Measurements from ENCODE around the gene ARHGAP26. TPM values are rescaled to one million over a fixed set of nuclear protein-coding genes. Genes with fewer than 3 reads are reported as not detected.

ARHGAP26 gene
- total RNA-seq, 1 donor from 2014 or later: 25.2 TPM

DNA sequence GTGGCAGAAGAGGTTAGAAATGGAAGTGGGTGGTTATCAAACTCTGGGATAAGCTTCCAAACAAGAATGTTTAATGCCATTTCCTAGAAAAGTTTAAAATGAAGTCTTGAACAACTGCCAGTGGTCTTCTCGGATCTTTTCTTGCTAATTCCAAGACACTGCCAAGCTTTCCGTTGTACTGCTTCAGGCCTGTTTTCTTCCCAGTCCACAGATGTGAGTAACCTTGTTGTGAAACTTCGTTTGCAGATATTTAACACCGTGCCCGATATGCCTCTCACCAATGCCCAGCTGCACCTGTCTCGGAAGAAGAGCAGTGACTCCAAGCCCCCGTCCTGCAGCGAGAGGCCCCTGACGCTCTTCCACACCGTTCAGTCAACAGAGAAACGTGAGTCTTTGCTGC, 363.5 kb downstream of the ARHGAP26 start:
- no peak for DNase-seq (ENCODE audit: low read depth in 2 of 2)

DNA sequence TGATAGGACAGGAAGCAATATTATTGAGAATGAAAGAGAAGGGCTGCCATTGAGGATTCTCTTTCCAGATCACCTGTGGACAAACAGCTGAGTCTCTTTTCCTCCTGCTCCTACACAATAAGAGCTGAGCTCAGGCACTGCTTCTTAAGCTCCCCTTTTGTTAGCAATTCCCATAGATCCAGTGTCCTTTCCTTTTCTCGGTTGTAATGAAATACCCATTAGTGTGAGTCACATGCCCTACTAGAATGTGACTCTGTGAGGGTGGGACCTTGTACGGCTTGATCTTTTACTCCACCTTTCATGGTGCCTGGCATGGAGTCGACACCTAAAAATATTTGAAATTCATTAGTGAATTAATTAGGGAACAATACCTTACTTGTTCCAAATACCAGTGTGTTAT, 364.1 kb downstream of the ARHGAP26 start:
- no peak for DNase-seq (ENCODE audit: low read depth in 2 of 2)

DNA sequence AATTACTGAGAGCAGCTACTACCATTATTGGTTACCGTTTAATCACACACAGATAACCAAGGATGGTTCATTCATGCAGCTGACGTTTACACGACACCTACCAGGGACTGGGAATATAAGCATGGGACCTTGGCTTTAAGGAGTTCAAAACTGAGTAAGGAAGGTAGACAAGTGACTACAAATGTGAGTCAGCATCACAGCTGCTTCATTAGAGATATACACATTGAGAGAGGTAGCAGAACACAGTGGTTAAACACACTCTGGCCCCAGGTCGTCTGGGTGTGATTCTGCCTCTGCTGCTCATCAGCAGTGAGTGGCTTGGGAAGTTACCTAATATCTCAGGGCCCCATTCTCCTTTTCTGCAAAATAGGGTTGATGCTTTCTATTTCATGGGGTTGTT, 364.7 kb downstream of the ARHGAP26 start:
- DNase-seq (ENCODE audit: low read depth in 2 of 2): no peak

DNA sequence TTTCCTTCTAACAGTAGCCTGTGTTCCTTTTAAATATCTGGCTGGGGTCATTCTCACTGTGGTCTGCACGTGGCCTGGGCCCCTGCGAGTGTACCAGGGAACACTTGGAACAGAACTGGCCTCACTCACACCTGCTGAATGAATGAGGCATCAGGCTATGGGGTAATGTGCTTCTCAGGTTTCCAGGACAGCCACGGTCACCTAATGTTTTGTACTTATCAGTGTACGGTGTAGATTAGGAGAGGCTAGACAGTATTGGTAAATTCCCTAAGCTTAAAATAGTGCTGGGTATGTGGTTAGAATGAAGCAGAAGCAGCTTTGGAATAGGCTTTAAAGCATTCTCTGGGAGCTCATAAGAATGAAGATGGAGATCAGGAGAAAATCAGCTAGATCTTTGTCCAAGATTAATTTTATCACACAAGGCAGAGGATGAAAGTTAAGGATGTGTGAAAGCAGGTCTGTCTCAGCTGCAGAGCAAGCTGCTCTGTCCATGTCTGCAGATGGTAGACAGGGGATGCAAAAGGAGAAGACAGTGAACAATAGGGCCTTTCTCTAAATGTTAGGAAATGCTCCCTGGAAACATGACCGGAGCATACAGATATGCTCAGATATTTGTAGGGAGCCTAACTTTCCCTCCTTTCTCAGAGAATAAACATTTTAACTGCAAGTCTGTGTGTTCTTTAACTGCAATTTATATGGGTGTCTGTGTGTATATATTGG, 365.8 kb downstream of the ARHGAP26 start:
- DNase-seq (ENCODE audit: low read depth in 2 of 2): no peak

DNA sequence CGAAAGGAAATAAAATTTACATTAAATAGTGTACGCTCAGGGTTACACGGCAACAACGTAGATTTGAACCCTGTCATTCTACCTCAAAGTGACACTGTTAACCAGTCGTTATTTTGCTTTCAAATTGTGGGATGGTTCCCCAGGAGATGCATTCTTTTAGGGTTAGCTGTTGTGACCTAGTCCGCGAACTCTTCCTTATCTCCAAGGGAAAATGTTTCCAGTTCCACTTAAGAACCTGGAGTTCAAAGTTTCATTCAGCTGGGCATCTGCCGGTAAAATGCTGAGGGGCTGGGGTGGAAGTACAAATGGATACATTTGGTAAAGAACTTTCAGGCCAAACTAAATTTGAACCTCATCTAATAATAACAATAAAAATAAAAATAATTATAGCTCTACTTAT, 368.7 kb downstream of the ARHGAP26 start:
- no peak for DNase-seq (ENCODE audit: low read depth in 2 of 2)

DNA sequence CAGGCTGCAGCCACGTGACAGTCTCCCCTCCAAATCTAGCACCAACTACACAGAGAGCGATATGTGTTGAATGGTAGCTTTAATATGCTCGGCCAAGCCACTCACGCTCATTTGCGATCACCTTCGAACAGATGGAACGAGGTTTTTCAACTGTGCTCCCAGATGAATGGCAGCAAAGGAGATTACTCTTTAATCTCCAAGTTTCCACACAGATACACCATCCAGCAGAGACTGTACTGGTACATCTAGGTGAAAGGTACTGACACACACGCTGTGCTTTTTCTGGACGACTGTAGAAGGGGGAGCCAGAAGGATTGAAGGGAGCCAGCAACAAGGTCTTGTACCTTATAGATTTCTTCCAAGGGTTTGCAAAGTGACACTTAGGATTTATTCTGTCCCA, 369.4 kb downstream of the ARHGAP26 start:
- DNase-seq (ENCODE audit: low read depth in 2 of 2): no peak

DNA sequence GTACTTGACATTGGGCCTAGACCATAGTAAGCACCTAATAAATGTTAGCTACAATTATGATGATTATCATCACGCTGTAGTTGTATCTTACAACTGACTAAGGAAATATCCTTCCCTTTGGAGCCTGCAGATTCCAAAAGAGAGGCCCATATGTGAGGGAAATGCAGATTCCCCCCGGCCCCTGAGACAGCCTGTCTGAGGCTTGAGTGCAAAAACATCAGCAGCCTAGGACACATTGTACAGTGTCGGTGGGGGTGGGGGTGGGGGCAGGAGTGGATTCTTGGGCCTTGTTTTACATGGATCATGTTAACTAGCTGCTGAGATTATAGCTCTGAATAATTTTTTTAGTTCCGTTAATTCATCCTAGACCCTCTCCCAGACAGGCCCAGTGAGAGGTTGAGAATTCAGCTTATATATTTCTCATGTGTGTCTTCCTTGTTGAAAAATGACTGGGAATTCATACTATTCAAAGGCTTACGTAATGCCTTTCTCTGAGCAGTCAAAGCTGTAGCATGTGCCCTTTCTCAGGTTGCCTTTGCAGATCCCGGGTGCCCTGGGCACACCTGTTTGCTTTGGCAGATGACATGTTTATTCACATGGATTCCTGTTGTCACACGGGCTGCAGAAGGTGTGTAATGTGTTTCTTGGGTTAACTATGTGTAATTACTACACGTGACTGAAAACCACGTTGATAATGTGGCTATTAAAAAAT, 370.5 kb downstream of the ARHGAP26 start:
- DNase-seq (ENCODE audit: low read depth in 2 of 2): no peak

DNA sequence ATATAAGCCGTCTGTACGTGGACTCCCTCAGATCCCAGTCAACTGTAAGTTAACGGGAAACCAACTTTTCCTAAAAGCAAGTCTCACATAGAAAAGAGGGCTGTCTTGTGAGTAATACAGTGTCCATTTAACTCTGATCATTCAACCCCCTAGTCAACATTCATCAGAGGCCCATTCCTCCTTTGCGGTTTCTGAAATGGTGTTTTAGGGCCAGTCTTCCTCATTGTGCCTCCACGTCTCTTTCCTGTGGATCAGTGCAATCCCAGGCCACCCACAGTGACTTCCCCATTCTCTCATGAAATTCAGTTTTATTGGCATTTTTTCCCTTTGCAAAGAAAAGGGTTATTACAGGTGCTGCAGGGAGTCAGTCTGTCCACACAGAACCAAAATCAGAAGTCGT, 371.5 kb downstream of the ARHGAP26 start:
- DNase-seq (ENCODE audit: low read depth in 2 of 2): no peak

DNA sequence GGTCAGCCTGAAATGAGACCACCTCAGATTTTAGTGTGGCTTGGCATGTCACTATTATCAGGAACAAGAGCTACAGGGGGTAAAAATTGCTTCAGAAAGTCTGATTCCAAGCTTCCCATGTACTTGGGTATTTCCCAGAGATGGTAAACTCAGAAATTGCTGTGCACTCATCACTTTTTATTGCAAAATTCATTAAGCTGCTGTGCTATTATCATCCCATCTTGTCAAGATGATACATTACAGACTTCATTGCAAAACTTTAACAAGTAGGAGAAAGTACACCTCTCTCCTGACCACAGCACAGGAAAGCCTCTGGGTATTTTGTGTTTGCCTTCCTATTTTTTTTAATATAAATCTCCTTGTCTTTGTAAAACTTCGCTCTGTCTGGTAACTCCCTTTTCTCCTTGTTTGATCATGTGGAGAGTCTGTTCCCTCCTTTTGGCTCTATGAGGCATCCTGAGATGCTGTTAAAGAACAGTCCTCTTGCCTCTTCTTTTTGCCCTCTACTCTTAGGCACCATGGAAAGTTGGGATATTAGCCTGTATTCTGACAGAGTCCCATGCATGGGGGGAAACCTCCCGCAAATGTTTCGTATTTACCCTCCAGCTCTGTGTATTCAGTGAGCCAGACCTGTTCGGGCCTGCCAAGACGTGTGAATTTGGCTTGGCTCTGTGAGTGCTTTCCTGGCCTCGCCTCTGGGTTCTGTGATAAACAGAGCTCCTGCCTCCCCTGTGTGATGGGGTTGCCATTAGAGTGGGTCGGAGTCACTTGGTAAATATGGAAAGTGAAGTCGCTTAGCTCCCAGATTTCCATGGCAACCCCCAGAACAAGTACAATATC, 372.6 kb downstream of the ARHGAP26 start:
- DNase-seq (ENCODE audit: low read depth in 2 of 2): peak in 1 of 2 donors; percentile 2

DNA sequence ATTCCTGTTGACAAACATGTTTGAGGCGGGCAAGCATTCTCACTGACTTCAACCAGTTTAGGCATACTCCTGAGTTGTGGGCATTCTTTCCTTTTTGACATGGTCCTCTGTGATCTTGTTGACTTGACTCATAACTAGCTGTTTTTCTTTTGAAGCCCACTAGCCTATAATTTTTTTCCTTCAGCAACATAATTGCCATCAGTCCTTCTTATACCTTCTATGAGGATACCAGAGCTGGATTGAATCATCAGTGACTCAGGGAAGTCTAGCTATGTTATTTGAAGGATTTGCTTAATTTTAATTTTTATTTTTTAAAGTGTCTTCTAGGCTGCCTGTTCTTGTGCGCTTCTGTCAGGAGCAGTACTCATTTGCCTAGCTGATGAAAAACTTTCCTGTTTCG, 373.8 kb downstream of the ARHGAP26 start:
- DNase-seq (ENCODE audit: low read depth in 2 of 2): no peak

DNA sequence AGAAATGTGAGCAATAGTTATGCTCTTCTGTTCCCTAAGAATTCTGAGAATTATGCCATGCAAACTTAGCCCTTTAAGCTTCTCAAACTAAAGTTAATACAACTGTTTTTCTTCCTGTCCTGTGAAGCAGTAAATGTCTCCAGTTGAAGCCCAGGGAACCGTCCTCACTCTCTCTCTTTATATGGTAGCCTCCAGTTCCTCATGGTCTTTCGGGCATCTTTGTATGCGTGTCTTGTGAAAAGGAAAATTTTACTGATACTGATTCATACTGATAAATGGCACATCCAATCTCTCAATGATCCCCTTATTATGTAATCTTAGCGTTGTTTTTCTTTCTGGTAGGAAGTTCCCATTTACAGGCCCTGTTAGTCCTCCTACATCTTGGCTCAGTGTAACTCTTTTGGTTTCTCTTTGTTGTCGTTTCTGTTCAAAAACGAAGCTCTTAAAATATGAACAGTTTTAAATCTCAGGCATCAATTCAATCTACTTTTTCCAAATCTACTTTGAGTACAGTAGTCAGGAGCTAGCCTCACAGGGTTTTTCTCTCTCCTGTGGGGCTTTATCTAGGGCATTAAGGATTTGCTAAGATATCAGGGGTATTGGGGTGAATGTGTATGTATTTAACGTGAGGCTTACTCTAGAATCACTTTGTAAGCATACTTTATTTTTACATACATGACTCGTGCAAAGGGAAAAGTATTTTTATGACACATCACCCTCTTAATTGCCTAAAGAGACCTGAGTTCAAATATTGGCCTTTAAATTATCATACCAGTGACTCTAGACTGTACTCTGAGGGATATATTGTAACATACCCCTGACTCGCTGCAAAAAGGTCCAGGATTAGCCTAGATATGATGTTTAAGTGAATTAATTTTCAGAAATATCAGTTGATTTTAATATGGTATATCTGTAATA, 375.3 kb downstream of the ARHGAP26 start:
- no peak for DNase-seq (ENCODE audit: low read depth in 2 of 2)

DNA sequence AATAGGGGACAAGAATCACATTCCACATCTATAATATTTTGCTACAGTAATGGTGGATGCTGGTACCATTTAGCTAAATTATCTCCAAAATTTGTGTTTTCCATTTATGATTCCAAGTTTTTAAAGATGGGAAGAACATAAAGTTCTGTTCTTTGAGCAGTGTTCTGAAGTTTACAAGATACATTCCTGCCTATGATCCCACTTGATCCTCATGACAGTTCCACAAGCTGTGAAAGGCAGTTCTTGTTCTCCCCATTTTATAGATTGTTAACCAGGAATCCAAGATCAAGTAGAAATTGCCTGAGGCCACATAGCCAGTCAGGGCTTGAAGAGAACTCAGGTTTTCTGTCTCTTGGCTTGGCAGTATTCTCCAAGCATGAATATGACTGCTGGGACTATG, 376.0 kb downstream of the ARHGAP26 start:
- no peak for DNase-seq (ENCODE audit: low read depth in 2 of 2)

DNA sequence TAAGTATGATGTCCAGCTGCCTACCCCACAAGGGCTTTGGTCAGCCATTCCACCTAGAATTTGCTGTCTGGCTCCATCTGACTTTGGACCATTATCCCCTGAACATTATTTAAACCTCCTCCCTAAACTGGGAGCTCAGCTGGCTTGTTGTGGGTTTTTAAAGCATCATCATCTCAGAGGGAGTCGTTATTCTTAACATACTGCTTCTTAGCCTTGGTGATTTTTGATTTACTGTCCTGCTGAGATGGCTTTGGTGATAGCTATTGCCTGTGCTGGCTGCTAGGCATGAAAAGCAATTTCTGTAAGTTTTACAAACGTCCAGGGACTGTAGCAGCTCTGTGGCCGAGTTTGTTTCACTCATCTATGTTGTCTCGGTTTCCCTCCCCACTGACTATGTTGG, 377.2 kb downstream of the ARHGAP26 start:
- no peak for DNase-seq (ENCODE audit: low read depth in 2 of 2)

DNA sequence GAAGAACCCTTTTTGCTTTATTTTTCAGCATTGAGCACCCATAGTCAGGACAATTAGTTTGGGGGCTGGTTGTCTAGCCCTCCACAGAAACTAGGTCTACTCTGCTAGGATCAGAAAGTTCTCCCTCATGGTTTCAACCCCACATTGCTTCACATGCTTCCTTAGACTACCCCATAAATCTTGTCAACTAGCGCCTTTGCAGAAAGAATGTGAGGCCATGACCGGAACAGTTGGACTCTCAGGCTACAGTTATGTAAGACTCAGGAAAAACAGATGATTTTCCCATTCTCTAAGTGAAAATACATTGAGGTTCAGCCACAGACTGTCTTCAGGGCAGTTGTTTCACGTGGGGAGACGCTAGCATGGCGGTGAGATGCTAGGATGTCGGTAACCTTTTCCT, 377.7 kb downstream of the ARHGAP26 start:
- DNase-seq (ENCODE audit: low read depth in 2 of 2): no peak

DNA sequence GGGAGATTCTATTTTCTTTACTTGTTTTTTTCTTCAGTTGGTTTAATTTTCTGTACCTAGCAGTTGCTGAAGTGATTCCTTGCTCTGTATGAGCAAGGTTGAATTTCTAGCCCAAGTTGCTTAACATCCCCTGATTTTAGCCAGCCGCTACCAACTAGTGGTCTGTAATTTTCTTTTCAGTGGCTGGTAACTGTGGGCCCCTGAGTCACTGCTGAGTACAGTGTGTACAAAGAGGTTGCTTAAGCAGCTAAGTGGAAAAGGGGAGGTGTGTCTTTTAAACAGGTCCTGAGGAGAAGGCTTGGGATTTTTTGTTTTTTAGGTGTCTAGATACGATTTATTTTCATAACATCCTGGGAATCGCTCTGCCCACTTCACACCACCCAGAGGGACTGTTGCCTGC, 378.6 kb downstream of the ARHGAP26 start:
- no peak for DNase-seq (ENCODE audit: low read depth in 2 of 2)

DNA sequence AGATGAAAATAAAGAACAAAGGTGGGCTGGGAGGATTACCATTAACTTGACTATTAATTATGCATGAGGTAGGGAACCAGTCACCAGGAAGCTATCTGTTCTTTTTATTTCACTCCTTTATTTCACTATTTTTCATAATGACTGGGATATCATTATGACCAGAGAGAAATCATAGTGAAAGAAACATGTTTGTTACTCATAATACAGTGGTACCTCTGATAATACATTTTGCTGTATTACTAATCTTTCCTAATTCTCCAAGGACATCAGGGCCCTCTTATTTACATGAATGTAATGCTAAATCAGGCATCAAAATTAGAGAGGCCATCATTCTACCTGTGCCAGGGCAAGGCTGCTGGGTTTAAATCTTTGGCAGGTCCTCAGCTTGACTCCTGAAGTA, 379.6 kb downstream of the ARHGAP26 start:
- no peak for DNase-seq (ENCODE audit: low read depth in 2 of 2)

DNA sequence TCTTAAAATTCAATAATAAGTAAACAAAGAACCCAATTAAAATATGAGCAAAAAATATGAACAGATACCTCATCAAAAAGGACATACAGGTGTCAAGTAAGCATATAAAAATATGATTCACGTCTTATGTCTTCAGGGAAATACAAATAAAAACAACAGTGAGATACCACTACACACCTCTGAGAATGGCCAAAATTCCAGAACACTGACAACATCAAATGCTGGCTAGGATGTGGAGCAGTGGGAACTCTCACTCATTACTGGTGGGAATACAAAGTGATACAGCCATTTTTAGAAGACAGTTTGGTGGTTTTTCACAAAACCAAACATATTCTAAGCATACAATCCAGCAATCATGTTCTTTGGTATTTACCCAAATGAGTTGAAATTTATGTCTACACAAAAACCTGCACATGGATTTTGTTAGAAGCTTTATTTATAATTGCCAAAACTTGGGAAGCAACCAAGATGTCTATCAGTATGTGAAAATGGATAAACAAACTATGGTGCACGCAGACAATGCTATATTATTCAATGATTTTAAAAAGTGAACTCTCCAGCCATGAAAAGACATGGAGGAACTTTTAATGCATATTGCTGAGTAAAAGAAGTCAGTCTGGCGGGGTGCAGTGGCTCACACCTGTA, 381.0 kb downstream of the ARHGAP26 start:
- DNase-seq (ENCODE audit: low read depth in 2 of 2): no peak

DNA sequence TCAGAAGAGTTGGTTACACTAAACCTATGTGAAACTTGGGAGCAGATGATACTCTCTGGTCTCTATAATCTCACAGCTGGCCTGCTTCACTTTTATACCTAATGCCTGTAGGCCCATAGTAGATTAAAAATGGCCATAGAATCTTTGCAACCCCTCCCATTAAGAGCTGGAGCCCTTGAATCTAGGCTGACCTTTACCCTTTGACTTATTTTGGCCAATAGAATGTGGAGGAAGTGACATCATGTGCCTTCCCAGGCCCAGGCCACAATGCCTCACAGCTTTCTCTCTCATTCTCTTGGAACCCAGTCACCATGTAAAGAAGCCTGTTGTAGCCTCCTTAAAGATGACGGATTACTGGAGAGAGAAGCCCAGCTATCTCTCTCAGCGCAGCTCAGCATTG, 382.3 kb downstream of the ARHGAP26 start:
- DNase-seq (ENCODE audit: low read depth in 2 of 2): no peak

DNA sequence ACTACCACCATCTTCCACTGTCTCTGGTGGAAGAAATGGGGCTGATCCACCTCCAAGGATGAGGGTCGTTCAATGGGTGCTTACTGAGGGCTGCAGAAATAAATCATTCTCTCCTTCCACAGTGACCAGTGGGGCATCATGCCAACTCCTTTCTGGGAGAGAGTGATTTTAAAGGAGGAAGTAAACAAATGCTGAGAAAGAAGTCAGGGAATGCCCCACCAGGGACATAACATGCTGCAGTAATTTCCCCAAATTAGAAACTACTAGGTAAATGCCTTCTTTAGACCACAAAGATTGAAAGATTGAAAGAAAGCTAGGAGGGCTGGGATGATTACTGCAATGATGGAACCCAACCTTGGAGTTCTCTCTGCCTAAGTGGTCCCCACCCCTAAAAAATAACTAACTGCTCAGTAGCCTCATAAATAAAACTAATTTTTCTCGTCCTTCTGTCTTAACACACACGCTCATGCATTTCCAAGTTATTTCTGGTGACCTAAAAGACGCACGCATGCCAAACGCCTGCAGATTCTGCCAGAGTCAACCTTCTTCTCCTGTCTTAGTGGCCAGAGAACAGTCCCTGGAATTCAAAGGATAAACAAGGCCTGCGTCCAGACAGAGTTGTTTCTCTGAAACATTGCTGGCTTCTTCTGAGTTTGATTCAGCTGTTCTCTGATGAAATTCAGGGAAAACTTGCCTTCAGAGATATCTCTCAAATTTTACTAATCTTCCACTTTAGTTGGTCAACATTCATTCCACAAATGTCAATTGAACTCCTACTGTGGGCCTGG, 383.3 kb downstream of the ARHGAP26 start:
- DNase-seq (ENCODE audit: low read depth in 2 of 2): no peak

Data from dermis microvascular lymphatic vessel endothelial cell (primary cell).